Body of pancreas (tissue), 4 donors: Measurements from ENCODE around the gene MEF2D. TPM values are rescaled to one million over a fixed set of nuclear protein-coding genes. Genes with fewer than 3 reads are reported as not detected.

Source experiments
- ATAC-seq: fragments of 150-250 bp; one replicate; pipeline ENCODE4 v1.9.1; 2016
- DNase-seq, 4 donors: peaks; one replicate each; pipeline ENCODE4 v3.0.0-alpha.2; 2019
- H3K27ac ChIP-seq, 4 donors: fragments of 200-600 bp; sonication (generic); 1 replicate in 3 of 4; 2 replicates in 1 of 4; pipeline versions ENCODE4 v1.5.1 to v1.6.1; 2016 to 2019; ENCODE audit warnings: mild to moderate bottlenecking in 1 of 4, mixed read lengths in 1 of 4, moderate library complexity in 1 of 4
- H3K27me3 ChIP-seq, 2 donors: fragments of 200-600 bp; sonication (generic); one replicate each; pipeline ENCODE4 v1.6.0; 2016; ENCODE audit warnings: mild to moderate bottlenecking in 1 of 2
- H3K36me3 ChIP-seq, 2 donors: fragments of 200-600 bp; sonication (generic); replicated peaks in 1 of 2; 2 replicates each; pipeline ENCODE4 v1.5.1; 2016; ENCODE audit warnings: low read depth in 2 of 2; ENCODE audit not compliant: insufficient read depth in 1 of 2
- H3K4me1 ChIP-seq: fragments of 200-600 bp; sonication (generic); one replicate; pipeline ENCODE4 v1.6.0; 2016
- H3K4me3 ChIP-seq, 2 donors: fragments of 200-600 bp; sonication (generic); 1 replicate in 1 of 2; 2 replicates in 1 of 2; pipeline ENCODE4 v1.5.1; 2016 to 2019
- H3K9me3 ChIP-seq, 3 donors: fragments of 200-600 bp; sonication (generic); 1 replicate in 2 of 3; 2 replicates in 1 of 3; pipeline ENCODE4 v1.5.1; 2016
- CTCF ChIP-seq, 7 experiments: fragments of 450-650 bp in 4 of 7; fragments of 200-600 bp in 3 of 7; sonication (generic) in 3 of 7; IDR thresholded peaks; one replicate each; pipeline ENCODE4 v1.5.1; 2016 to 2019; ENCODE audit warnings: antibody characterized with exemption in 7 of 7
- POLR2A ChIP-seq, 3 donors: fragments of 450-650 bp; IDR thresholded peaks; one replicate each; pipeline ENCODE4 v1.6.1; 2016; ENCODE audit warnings: antibody characterized with exemption in 3 of 3, mild to moderate bottlenecking in 2 of 3
- WGBS, 2 donors: methylation state at CpG; one replicate each; pipeline ENCODE4 v1.1.5; 2017; 5-methylcytosine and 5-hydroxymethylcytosine counted together
- intact Hi-C: fragments of 100-400 bp; cut with DNase I; formaldehyde crosslinking; loops from one replicate; pipeline ENCODE4 v1.15.1; 2023
- total RNA-seq, 2 donors: library from RNA; depleted of rRNA; stranded (reverse); fragments of >200 nt; gene quantifications; one replicate each; pipeline ENCODE4 v1.1.0, GENCODE V29; 2016

MEF2D gene
- total RNA-seq, 2 donors from 2014 or later = 15.6 to 18.1 TPM

- Histone ChIP-seq H3K4me3 (no peak overlapping the region), H3K36me3 (peaks cover 0 to 25% of the 10 kb centered on the region in 2 donors), H3K27ac (peak overlapping the region; percentile 83 to 96 (median 91)), H3K27me3 (no peaks in the 10 kb centered on the region), H3K4me1 (peaks cover 72% of the 10 kb centered on the region), H3K9me3 (no peaks in the 10 kb centered on the region)
- 56 to 57% methylated on average over 16 to 24 of the region's 25 CpGs for WGBS, 2 donors
- peak; percentile 75 to 96 (median 87) for DNase-seq
- peak; percentile 43 for ATAC-seq
- TF ChIP-seq POLR2A (IDR thresholded peaks at IDR 0.05) = peak in 2 of 3 donors; percentile 12 to 25
- TF ChIP-seq CTCF (IDR thresholded peaks at IDR 0.05) = no peak
- intact Hi-C loops = no loop called here
These were observed 24.7 kb downstream of the MEF2D start for GRCh38 chr1:156475568-156476500.

DNA sequence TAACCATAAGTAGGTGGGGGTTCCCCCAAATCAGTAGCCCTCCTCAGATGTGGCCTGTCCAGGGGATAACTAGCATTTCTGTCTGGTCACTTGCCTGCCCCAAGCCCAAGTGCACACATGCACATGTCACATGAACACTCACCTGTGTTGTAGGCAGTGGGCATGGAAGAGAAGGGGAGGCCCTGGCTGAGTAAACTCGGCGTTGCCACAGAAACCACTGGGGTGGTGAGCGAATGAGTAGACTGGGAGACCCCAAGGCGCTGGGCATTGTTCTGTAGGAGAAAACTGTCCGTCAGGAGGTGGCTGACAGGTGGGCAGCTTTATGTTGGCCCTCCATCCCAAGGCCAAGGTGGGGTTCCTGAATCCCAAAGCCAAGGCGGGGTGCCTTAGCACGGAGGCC, 25.6 kb downstream of the MEF2D start:
- H3K36me3 ChIP-seq = peaks cover 0 to 25% of the 10 kb centered on the region in 2 donors
- peaks cover 81% of the 10 kb centered on the region for H3K4me1 ChIP-seq
- H3K27ac ChIP-seq = peak overlapping the region; percentile 83 to 96 (median 91)

GRCh38 chr1:156471496-156472490, 28.8 kb downstream of the MEF2D start:
- intact Hi-C loops = no loop called here
- no peaks in the 10 kb centered on the region for H3K9me3 ChIP-seq
- H3K4me3 ChIP-seq = no peak overlapping the region
- peak; percentile 94 for ATAC-seq
- 31 to 44% methylated on average over 8 to 9 of the region's 9 CpGs for WGBS, 2 donors
- peak; percentile 97 to 99 (median 99) for DNase-seq
- TF ChIP-seq CTCF (IDR thresholded peaks at IDR 0.05) (peak in 2 of 7 experiments; percentile 5 to 24), POLR2A (IDR thresholded peaks at IDR 0.05) (peak in 2 of 3 donors; percentile 32 to 37)
- no peaks in the 10 kb centered on the region for H3K27me3 ChIP-seq
- H3K36me3 ChIP-seq = peaks cover 15 to 28% of the 10 kb centered on the region in 2 donors
- H3K4me1 ChIP-seq = peaks cover 65% of the 10 kb centered on the region
- H3K27ac ChIP-seq = peak overlapping the region; percentile 83 to 96 (median 91)

More for the DNA sequence above, 25.6 kb downstream of the MEF2D start:
- TF ChIP-seq CTCF (IDR thresholded peaks at IDR 0.05) = no peak
- TF ChIP-seq POLR2A (IDR thresholded peaks at IDR 0.05) = no peak
- 82 to 95% methylated on average over 5 to 7 of the region's 7 CpGs for WGBS, 2 donors
- Histone ChIP-seq H3K4me3 (no peak overlapping the region), H3K27me3 (no peaks in the 10 kb centered on the region), H3K9me3 (no peaks in the 10 kb centered on the region)
- intact Hi-C loops = no loop called here
- DNase-seq (no peak), ATAC-seq (no peak)

- Histone ChIP-seq H3K36me3 (peaks cover 15 to 31% of the 10 kb centered on the region in 2 donors), H3K4me1 (peaks cover 52% of the 10 kb centered on the region), H3K27ac (peak overlapping the region; percentile 83 to 96 (median 91)), H3K9me3 (no peaks in the 10 kb centered on the region), H3K27me3 (no peaks in the 10 kb centered on the region), H3K4me3 (no peak overlapping the region)
- 83 to 100% methylated on average over 1 of the region's 1 CpG for WGBS, 2 donors
- no peak for TF ChIP-seq CTCF (IDR thresholded peaks at IDR 0.05)
- no peak for TF ChIP-seq POLR2A (IDR thresholded peaks at IDR 0.05)
- DNase-seq = no peak
- intact Hi-C loops = no loop called here
- ATAC-seq = no peak
These were observed 30.1 kb downstream of the MEF2D start for GRCh38 chr1:156470473-156470872.
